Neural cell (in vitro differentiated cells): ENCODE measurements around the gene GYPE.
A peak's percentile ranks its signal among the peaks of the same experiment; 100 is the strongest.
"Not testable (repeated sequence)": the region's sequence is repeated elsewhere in the genome, so short reads cannot be mapped to it uniquely, and the experiment has no call there.

Experiments used
- EZH2 ChIP-seq: fragments of 200-600, 300-800 bp; shearing (Covaris generic), sonication (generic); IDR thresholded peaks from 2 replicates; pipeline ENCODE4 v1.6.1; 2014; ENCODE audit warnings: antibody characterized with exemption, low read length, borderline replicate concordance, mild to moderate bottlenecking; ENCODE audit not compliant: insufficient read depth, poor library complexity, severe bottlenecking
- POLR2AphosphoS5 ChIP-seq: IDR thresholded peaks from 2 replicates; pipeline ENCODE4 v1.6.1; 2012
- TF ChIP-seq, protein P1 (sequence below): fragments of 450-650 bp; IDR thresholded peaks from 2 replicates; pipeline ENCODE4 v1.5.1; 2014; ENCODE audit warnings: antibody characterized with exemption, mild to moderate bottlenecking, moderate library complexity; ENCODE audit not compliant: poor library complexity, severe bottlenecking

DNA sequence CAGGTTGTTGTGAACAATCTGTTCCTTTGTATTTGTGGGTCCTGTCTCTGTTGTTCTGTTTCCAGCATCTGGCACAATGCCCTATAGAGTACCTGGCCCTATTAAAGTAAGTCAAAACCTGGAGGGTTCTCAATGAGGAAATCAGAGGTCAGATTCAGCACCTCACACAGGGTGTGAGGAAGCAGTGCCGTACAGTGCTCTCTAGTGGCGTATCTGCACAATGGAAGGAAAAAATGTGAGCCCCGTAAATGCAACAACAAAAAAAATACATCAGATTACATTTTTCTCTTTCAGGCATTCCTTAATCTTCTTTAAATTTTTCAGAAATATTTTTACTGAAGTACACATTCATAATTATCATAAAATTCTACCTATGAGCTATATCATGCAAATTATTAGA lies 2.5 kb upstream of the GYPE start:
- TF ChIP-seq EZH2, POLR2AphosphoS5: not testable (repeated sequence)
- TF ChIP-seq, protein P1, sequence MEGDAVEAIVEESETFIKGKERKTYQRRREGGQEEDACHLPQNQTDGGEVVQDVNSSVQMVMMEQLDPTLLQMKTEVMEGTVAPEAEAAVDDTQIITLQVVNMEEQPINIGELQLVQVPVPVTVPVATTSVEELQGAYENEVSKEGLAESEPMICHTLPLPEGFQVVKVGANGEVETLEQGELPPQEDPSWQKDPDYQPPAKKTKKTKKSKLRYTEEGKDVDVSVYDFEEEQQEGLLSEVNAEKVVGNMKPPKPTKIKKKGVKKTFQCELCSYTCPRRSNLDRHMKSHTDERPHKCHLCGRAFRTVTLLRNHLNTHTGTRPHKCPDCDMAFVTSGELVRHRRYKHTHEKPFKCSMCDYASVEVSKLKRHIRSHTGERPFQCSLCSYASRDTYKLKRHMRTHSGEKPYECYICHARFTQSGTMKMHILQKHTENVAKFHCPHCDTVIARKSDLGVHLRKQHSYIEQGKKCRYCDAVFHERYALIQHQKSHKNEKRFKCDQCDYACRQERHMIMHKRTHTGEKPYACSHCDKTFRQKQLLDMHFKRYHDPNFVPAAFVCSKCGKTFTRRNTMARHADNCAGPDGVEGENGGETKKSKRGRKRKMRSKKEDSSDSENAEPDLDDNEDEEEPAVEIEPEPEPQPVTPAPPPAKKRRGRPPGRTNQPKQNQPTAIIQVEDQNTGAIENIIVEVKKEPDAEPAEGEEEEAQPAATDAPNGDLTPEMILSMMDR = peak; percentile 62
